Measurements from ENCODE around the gene SMNDC1.

DNA sequence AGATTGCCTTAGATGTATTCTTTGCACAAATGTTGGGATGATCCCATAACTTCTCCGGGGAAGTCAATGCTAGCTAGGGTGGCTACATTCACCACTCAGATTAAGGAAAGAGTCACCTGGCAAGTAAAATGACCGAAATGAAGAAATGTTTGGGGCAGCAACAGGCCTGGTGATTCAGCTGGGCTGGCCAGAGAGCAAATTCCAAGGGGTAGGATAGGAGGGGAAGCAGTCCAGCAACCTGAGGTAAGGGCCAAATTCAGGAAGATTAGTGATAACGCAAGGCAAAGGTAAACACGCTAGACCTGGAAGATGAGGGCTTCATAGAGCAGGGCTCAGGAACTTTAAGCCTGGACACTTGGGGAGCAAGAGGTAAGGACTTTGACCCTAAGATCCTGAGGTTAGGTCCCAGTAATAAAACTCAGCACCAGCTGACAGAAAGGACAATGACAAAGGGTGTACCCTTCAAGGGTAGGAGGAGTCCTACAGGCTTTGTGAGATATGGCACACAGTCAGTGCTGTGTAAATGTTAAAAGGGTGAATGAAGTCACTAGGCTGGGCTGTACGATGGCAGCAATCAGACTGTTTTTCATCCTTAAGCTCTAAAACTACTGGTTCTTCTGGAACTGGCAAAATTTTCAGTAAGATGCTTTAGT, 22.7 kb upstream of the SMNDC1 start:
- TF ChIP-seq, protein P1, sequence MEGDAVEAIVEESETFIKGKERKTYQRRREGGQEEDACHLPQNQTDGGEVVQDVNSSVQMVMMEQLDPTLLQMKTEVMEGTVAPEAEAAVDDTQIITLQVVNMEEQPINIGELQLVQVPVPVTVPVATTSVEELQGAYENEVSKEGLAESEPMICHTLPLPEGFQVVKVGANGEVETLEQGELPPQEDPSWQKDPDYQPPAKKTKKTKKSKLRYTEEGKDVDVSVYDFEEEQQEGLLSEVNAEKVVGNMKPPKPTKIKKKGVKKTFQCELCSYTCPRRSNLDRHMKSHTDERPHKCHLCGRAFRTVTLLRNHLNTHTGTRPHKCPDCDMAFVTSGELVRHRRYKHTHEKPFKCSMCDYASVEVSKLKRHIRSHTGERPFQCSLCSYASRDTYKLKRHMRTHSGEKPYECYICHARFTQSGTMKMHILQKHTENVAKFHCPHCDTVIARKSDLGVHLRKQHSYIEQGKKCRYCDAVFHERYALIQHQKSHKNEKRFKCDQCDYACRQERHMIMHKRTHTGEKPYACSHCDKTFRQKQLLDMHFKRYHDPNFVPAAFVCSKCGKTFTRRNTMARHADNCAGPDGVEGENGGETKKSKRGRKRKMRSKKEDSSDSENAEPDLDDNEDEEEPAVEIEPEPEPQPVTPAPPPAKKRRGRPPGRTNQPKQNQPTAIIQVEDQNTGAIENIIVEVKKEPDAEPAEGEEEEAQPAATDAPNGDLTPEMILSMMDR (IDR thresholded peaks at IDR 0.05 in 8 of 11, conservative IDR thresholded peaks at IDR 0.05 in 3 of 11) = no peak
- TF ChIP-seq POLR2A (IDR thresholded peaks at IDR 0.05) = no peak

All from spleen (tissue), 7 donors.